Measurements from ENCODE around the gene PLEKHA5. TPM values are rescaled to one million over a fixed set of nuclear protein-coding genes. Genes with fewer than 3 reads are reported as not detected.

Gene PLEKHA5
- total RNA-seq, 4 donors from 2014 or later: 12.6 to 195 (median 49.6) TPM

DNA sequence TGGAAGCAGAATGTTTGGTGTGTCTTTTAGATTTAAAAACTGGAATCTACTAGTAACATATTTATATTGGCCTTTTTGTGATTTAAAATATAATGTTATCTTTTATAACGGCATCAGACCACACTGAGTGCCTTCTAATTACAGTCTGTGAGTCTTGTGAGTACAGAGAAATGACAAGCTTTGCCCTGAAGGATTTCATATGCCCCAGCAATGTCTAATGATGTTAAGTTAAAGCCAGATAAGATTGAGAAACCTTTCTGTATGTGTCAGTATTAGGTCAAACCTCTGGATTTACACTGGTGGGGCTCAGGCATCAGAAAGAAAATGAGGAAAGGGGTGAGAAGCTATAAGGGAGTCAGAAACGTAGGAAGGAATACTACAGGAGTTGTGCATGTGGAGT, 25.2 kb downstream of the PLEKHA5 start:
- no peak overlapping the region for H3K27ac ChIP-seq
- no peak for DNase-seq
- intact Hi-C loops (cut with DNase I; ENCODE audit: low total_unique reads): no loop called here

DNA sequence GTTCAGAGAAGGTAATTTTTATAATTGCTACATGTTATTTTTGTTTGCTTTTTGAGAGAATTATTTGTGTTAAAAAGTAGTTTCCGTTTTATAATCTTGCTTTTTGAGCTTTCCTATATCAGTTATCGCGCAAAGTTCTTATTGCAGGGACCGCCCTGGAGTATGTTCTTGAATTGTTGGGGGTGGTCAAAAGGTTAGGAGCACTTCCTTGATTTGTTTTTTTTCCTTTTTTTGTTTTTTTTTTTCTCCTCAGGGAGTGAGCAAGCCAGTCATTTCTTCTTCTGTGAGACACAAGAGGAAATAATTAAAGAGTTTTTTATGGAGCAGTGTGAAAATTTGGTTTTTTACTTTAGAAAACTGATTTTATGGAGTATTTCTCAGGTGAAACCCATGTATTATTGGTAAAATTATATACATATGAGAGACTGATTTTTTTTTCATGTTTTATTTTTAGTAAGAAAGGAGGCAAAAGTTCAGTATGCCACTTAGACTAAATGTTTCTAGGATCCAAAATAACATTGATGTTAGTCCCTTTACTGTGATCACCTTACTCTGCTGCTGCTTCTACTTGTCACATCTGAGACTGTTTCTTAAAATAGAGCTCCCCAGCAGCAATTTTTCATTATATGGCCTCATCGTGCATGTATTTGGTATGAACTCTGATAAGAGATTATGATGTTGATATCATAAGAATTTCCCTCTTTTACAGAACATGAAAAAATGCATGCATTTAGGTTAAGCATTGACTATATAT, 26.6 kb downstream of the PLEKHA5 start:
- TF ChIP-seq, protein P1, sequence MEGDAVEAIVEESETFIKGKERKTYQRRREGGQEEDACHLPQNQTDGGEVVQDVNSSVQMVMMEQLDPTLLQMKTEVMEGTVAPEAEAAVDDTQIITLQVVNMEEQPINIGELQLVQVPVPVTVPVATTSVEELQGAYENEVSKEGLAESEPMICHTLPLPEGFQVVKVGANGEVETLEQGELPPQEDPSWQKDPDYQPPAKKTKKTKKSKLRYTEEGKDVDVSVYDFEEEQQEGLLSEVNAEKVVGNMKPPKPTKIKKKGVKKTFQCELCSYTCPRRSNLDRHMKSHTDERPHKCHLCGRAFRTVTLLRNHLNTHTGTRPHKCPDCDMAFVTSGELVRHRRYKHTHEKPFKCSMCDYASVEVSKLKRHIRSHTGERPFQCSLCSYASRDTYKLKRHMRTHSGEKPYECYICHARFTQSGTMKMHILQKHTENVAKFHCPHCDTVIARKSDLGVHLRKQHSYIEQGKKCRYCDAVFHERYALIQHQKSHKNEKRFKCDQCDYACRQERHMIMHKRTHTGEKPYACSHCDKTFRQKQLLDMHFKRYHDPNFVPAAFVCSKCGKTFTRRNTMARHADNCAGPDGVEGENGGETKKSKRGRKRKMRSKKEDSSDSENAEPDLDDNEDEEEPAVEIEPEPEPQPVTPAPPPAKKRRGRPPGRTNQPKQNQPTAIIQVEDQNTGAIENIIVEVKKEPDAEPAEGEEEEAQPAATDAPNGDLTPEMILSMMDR (IDR thresholded peaks at IDR 0.05): no peak
- TF ChIP-seq POLR2A (IDR thresholded peaks at IDR 0.05): no peak
- H3K9me3 ChIP-seq: no peaks in the 10 kb centered on the region
- H3K27ac ChIP-seq: no peak overlapping the region
- peaks cover 0 to 14% of the 10 kb centered on the region in 2 donors for H3K4me1 ChIP-seq
- DNase-seq: no peak
- H3K36me3 ChIP-seq: no peaks in the 10 kb centered on the region
- intact Hi-C loops (cut with DNase I; ENCODE audit: low total_unique reads): no loop called here
- H3K4me3 ChIP-seq: no peak overlapping the region
- H3K27me3 ChIP-seq: no peaks in the 10 kb centered on the region

More for the DNA sequence above, 25.2 kb downstream of the PLEKHA5 start:
- Histone ChIP-seq H3K36me3 (no peaks in the 10 kb centered on the region), H3K4me3 (no peak overlapping the region), H3K9me3 (no peaks in the 10 kb centered on the region), H3K27me3 (no peaks in the 10 kb centered on the region), H3K4me1 (peaks cover 4 to 9% of the 10 kb centered on the region in 2 donors)
- TF ChIP-seq, protein P1 (IDR thresholded peaks at IDR 0.05): no peak
- no peak for TF ChIP-seq POLR2A (IDR thresholded peaks at IDR 0.05)

DNA sequence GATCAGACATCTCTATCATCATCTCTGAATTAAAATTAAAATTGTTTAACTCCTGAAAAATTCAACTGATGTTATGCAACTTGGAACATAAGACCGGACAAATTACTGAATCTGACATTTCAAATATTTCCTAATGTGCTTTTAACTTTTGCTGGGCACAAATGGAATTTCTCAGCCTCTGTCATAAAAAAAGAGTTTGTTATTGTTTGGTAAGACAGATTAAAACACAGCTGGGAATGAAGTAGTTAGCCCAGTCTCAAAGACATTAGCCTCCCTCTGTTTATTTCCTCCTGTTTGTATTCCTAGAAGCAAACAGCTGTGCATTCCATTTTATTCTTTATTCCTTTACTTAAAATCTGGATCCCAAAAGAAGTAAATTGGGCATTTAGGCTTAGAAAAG, 29.4 kb downstream of the PLEKHA5 start:
- no peaks in the 10 kb centered on the region for H3K9me3 ChIP-seq
- H3K4me3 ChIP-seq: no peak overlapping the region
- DNase-seq: no peak
- intact Hi-C loops (cut with DNase I; ENCODE audit: low total_unique reads): no loop called here
- TF ChIP-seq, protein P1 (IDR thresholded peaks at IDR 0.05): no peak
- TF ChIP-seq POLR2A (IDR thresholded peaks at IDR 0.05): no peak
- no peaks in the 10 kb centered on the region for H3K27me3 ChIP-seq
- no peak overlapping the region for H3K27ac ChIP-seq
- H3K36me3 ChIP-seq: no peaks in the 10 kb centered on the region
- peaks cover 0 to 14% of the 10 kb centered on the region in 2 donors for H3K4me1 ChIP-seq

DNA sequence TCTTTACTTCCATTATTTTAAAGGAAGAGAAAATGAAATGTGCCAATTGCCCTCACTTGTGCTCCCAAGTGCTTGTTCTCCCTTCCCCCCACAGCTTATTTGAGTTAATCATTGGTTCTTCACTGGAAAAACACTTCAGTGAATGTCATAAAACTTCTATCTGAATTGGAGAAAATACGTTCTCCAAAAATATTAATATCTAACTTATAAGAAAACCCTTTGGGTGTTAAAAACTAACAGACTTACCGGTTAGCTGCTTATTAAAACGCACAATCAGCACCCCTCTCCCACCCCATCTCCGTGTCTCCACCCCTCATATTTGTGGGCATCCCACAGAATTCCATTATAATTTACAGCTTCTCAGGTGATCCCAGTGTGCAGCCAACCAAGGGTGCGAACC, 31.7 kb downstream of the PLEKHA5 start:
- H3K27ac ChIP-seq: no peak overlapping the region
- intact Hi-C loops (cut with DNase I; ENCODE audit: low total_unique reads): no loop called here
- H3K4me3 ChIP-seq: no peak overlapping the region
- H3K27me3 ChIP-seq: no peaks in the 10 kb centered on the region
- TF ChIP-seq, protein P1 (IDR thresholded peaks at IDR 0.05): no peak
- no peak for TF ChIP-seq POLR2A (IDR thresholded peaks at IDR 0.05)
- H3K36me3 ChIP-seq: no peaks in the 10 kb centered on the region
- H3K4me1 ChIP-seq: peaks cover 0 to 14% of the 10 kb centered on the region in 2 donors
- DNase-seq: no peak
- no peaks in the 10 kb centered on the region for H3K9me3 ChIP-seq

DNA sequence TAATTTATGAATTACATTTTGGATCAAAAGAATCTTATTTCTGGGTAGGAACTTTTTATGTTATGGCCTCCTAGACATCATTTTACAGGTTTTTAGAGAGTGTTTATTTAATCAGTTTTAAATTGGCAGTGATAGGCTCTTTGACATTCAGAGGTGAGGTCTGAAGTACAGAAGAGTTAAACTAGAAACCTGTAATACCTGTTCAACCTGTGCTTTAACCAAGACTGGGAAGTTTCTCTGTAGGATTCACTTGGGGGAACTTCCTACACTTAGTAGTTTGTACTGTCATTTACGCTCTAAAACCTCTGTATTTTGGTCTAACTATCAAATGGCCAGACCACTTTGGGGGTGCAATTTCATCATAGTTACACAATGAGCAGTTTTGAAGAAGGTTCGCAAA, 35.9 kb downstream of the PLEKHA5 start:
- DNase-seq: no peak
- no peaks in the 10 kb centered on the region for H3K4me1 ChIP-seq
- H3K27ac ChIP-seq: no peak overlapping the region
- TF ChIP-seq, protein P1 (IDR thresholded peaks at IDR 0.05): no peak
- TF ChIP-seq POLR2A (IDR thresholded peaks at IDR 0.05): no peak
- H3K36me3 ChIP-seq: no peaks in the 10 kb centered on the region
- H3K4me3 ChIP-seq: no peak overlapping the region
- H3K27me3 ChIP-seq: no peaks in the 10 kb centered on the region
- intact Hi-C loops (cut with DNase I; ENCODE audit: low total_unique reads): no loop called here
- H3K9me3 ChIP-seq: no peaks in the 10 kb centered on the region
